Kidney (tissue), 14 donors: ENCODE measurements around the gene METAP1. TPM values are rescaled to one million over a fixed set of nuclear protein-coding genes. Genes with fewer than 3 reads are reported as not detected.

Experiments used
- DNase-seq, 5 donors: peaks; one replicate each; pipeline ENCODE4 v3.0.0-alpha.2; 2013 to 2020
- FAIRE-seq: peaks from 2 replicates; lab custom pipeline; 2012; peaks lifted over from hg19 to GRCh38; lab: Jason Lieb, UNC
- H3K27ac ChIP-seq, 2 donors: one replicate each; pipeline ENCODE4 v1.7.0; 2013; ENCODE audit warnings: low read depth in 2 of 2, low read length in 2 of 2, inconsistent platforms in 1 of 2
- H3K27me3 ChIP-seq: one replicate; pipeline ENCODE4 v1.7.1; 2013; ENCODE audit warnings: low read length, inconsistent platforms; ENCODE audit not compliant: control insufficient read depth, insufficient read depth
- H3K36me3 ChIP-seq, 3 donors: one replicate each; pipeline versions ENCODE4 v1.7.0 to v1.7.1; 2013; ENCODE audit warnings: low read length in 3 of 3, control low read depth in 1 of 3, inconsistent platforms in 1 of 3; ENCODE audit not compliant: insufficient read depth in 3 of 3, control insufficient read depth in 2 of 3
- H3K4me1 ChIP-seq, 3 donors: one replicate each; pipeline versions ENCODE4 v1.7.0 to v1.7.1; 2013; ENCODE audit warnings: low read length in 3 of 3, inconsistent platforms in 1 of 3, low read depth in 1 of 3; ENCODE audit not compliant: control insufficient read depth in 2 of 3, insufficient read depth in 2 of 3
- H3K4me3 ChIP-seq, 3 donors: one replicate each; pipeline versions ENCODE4 v1.7.0 to v1.8.1; 2013; ENCODE audit warnings: low read length in 3 of 3, control low read depth in 1 of 3, inconsistent platforms in 1 of 3
- H3K9ac ChIP-seq, 3 donors: one replicate each; pipeline versions ENCODE4 v1.7.0 to v1.7.1; 2013; ENCODE audit warnings: low read length in 3 of 3, control low read depth in 1 of 3, inconsistent platforms in 1 of 3
- H3K9me3 ChIP-seq, 3 donors: one replicate each; pipeline versions ENCODE4 v1.7.0 to v1.7.1; 2013; ENCODE audit warnings: low read length in 3 of 3, control low read depth in 1 of 3, inconsistent platforms in 1 of 3; ENCODE audit not compliant: control insufficient read depth in 2 of 3, insufficient read depth in 1 of 3
- intact Hi-C: fragments of 100-400 bp; cut with DNase I; formaldehyde crosslinking; loops from one replicate; pipeline ENCODE4 v1.11.1; 2022
- polyA plus RNA-seq: library from polyadenylated mRNA; stranded (reverse); fragments of 350-450 nt; fragmentation: Illumina TruSeq; extraction: RNeasy Lipid Tissue Mini Kit (QIAGEN cat#74804); gene quantifications from one replicate; pipeline ENCODE4 v1.2.3, GENCODE V29; 2014; ENCODE audit warnings: low read depth, low replicate concordance; ENCODE audit not compliant: insufficient read depth
- total RNA-seq: library from RNA; stranded (reverse); fragmentation: NEBNext Ultra II Directional; extraction: Animal tissue kit (Norgen Biotek cat#: 25700); gene quantifications from one replicate; pipeline ENCODE4 v1.2.1, GENCODE V29; 2021
- TF ChIP-seq, protein P1 (sequence below): IDR thresholded peaks from 3 replicates; pipeline ENCODE4 v1.5.1; 2012; ENCODE audit warnings: mild to moderate bottlenecking, moderate library complexity, borderline replicate concordance; ENCODE audit not compliant: insufficient read depth; ENCODE audit errors: extremely low read depth
- donor health status: control.
- donor health status: control.
- donor health status: control.
- donor health status: control.
- donor health status: control.
- donor health status: DM: yes; HTN: yes; CAD: no.
- donor health status: Normal renal cell carcinoma (clear cell type).

Gene METAP1
- total and polyA plus RNA-seq, 2 donors from 2014 or later: 22.7 to 33.8 TPM

DNA sequence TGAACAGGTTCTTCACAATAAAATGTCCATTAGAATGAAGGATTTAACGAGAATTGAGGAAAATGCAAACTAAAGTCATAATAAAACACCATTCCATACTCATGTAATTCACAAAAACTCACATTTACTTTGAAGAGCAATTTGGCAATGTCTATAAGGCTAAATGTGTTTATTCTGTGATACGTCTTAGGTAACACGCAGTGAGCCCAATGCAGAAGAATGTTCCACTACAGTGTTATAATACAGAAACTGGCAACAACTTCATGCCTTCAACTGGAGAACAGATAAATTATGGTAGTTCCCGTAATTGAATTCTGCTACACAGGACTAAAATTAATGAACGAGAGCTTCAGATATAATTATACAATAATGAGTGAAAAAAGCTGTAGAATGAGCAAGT is 75.6 kb downstream of the METAP1 start:
- no peaks in the 10 kb centered on the region for H3K9me3 ChIP-seq
- TF ChIP-seq, protein P1, sequence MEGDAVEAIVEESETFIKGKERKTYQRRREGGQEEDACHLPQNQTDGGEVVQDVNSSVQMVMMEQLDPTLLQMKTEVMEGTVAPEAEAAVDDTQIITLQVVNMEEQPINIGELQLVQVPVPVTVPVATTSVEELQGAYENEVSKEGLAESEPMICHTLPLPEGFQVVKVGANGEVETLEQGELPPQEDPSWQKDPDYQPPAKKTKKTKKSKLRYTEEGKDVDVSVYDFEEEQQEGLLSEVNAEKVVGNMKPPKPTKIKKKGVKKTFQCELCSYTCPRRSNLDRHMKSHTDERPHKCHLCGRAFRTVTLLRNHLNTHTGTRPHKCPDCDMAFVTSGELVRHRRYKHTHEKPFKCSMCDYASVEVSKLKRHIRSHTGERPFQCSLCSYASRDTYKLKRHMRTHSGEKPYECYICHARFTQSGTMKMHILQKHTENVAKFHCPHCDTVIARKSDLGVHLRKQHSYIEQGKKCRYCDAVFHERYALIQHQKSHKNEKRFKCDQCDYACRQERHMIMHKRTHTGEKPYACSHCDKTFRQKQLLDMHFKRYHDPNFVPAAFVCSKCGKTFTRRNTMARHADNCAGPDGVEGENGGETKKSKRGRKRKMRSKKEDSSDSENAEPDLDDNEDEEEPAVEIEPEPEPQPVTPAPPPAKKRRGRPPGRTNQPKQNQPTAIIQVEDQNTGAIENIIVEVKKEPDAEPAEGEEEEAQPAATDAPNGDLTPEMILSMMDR: no peak
- no peaks in the 10 kb centered on the region for H3K4me1 ChIP-seq
- no peak overlapping the region for H3K4me3 ChIP-seq
- no peak for FAIRE-seq
- no peak for DNase-seq
- intact Hi-C loops: no loop called here
- no peak overlapping the region for H3K9ac ChIP-seq
- H3K27me3 ChIP-seq: no peaks in the 10 kb centered on the region
- H3K36me3 ChIP-seq: peaks cover 8 to 36% (median 26%) of the 10 kb centered on the region in 3 donors
- no peak overlapping the region for H3K27ac ChIP-seq

DNA sequence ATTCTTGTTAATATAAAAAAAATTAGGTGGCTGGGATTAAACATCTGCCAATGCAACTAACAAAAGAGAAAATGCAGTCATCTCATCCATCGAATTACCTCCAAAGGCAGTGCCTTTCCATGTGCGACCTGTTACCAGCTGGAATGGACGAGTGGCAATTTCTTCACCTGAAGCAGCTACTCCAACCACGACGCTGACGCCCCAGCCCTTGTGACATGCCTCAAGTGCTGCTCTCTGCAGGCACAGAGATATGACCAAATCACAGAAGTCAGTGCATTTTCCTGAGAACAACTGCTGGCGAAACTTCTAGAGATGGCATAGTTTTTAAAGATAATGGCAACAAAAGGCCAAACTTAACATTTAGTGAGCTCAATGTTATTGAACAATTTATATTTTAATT is 79.3 kb downstream of the METAP1 start:
- H3K4me1 ChIP-seq: no peaks in the 10 kb centered on the region
- H3K27ac ChIP-seq: no peak overlapping the region
- H3K36me3 ChIP-seq: peaks cover 15 to 50% (median 32%) of the 10 kb centered on the region in 3 donors
- FAIRE-seq: no peak
- intact Hi-C loops: no loop called here
- H3K9ac ChIP-seq: no peak overlapping the region
- H3K9me3 ChIP-seq: no peaks in the 10 kb centered on the region
- TF ChIP-seq, protein P1: no peak
- no peak for DNase-seq
- no peaks in the 10 kb centered on the region for H3K27me3 ChIP-seq
- no peak overlapping the region for H3K4me3 ChIP-seq

DNA sequence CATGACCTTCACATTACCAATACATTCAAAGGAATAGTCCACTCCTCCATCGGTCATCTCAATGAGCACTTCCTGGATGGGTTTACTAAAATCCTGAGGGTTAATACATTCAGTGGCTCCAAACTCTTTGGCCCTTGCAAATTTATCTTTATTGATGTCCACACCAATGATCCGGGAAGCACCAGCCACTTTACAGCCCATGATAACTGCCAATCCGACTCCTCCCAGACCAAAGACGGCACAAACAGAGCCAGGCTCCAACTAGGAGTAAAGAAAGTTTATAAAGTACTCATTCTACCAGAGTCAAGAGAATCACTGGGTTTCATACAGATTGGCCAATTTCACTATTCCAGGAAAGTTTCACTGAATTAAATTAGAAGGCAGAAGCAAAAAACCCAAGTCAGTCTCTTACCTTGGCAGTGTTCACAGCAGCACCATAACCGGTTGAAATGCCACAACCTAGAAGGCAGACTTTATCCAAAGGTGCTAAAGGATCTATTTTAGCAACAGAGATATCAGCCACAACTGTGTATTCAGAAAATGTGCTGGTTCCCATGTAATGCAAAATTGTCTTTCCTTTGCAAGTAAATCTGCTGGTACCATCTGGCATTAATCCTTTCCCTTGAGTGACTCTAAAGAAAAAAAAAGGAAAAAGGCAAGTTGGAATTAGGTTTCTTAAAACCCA is 80.9 kb downstream of the METAP1 start:
- H3K36me3 ChIP-seq: peaks cover 13 to 48% (median 32%) of the 10 kb centered on the region in 3 donors
- H3K9me3 ChIP-seq: no peaks in the 10 kb centered on the region
- FAIRE-seq (no peak), DNase-seq (no peak)
- no peak overlapping the region for H3K27ac ChIP-seq
- no peaks in the 10 kb centered on the region for H3K27me3 ChIP-seq
- TF ChIP-seq, protein P1: no peak
- no peaks in the 10 kb centered on the region for H3K4me1 ChIP-seq
- H3K9ac ChIP-seq: no peak overlapping the region
- intact Hi-C loops: no loop called here
- H3K4me3 ChIP-seq: no peak overlapping the region
